Neural cell (in vitro differentiated cells): Measurements from ENCODE around the gene OR7G2.

Experiments
- CTCF ChIP-seq: fragments of 450-650 bp; IDR thresholded peaks from 2 replicates; pipeline ENCODE4 v1.5.1; 2014; ENCODE audit warnings: antibody characterized with exemption, mild to moderate bottlenecking, moderate library complexity; ENCODE audit not compliant: poor library complexity, severe bottlenecking
- EP300 ChIP-seq: fragments of 450-650 bp; conservative IDR thresholded peaks from 2 replicates; pipeline ENCODE4 v1.6.1; 2014; ENCODE audit warnings: antibody characterized with exemption, mild to moderate bottlenecking, moderate library complexity; ENCODE audit not compliant: poor library complexity, severe bottlenecking
- EZH2 ChIP-seq: fragments of 200-600, 300-800 bp; shearing (Covaris generic), sonication (generic); IDR thresholded peaks from 2 replicates; pipeline ENCODE4 v1.6.1; 2014; ENCODE audit warnings: antibody characterized with exemption, low read length, borderline replicate concordance, mild to moderate bottlenecking; ENCODE audit not compliant: insufficient read depth, poor library complexity, severe bottlenecking
- MXI1 ChIP-seq: fragments of 450-650 bp; conservative IDR thresholded peaks from 2 replicates; pipeline ENCODE4 v1.6.1; 2014; ENCODE audit warnings: antibody characterized with exemption, mild to moderate bottlenecking; ENCODE audit not compliant: poor library complexity, severe bottlenecking
- POLR2AphosphoS5 ChIP-seq: IDR thresholded peaks from 2 replicates; pipeline ENCODE4 v1.6.1; 2012
- RAD21 ChIP-seq: fragments of 450-650 bp; conservative IDR thresholded peaks from 2 replicates; pipeline ENCODE4 v1.6.1; 2014; ENCODE audit warnings: antibody characterized with exemption, mild to moderate bottlenecking, moderate library complexity
- REST ChIP-seq: IDR thresholded peaks from 2 replicates; pipeline ENCODE4 v1.6.1; 2012; ENCODE audit warnings: borderline replicate concordance
- TAF1 ChIP-seq: IDR thresholded peaks from 2 replicates; pipeline ENCODE4 v1.6.1; 2012; ENCODE audit warnings: low read depth

- TF ChIP-seq CTCF (no peak), REST (no peak), EP300 (no peak), MXI1 (no peak), RAD21 (no peak), EZH2 (no peak), POLR2AphosphoS5 (no peak), TAF1 (no peak)
Observed at GRCh38 chr19:9078651-9079050, 28.6 kb downstream of the OR7G2 start.
